CD14-positive monocyte (primary cell): ENCODE results near the gene EVX1. TPM values are rescaled to one million over a fixed set of nuclear protein-coding genes. Genes with fewer than 3 reads are reported as not detected.

ENCODE experiments used
- DNase-seq, 3 donors: peaks; one replicate each; pipeline ENCODE4 v3.0.0-alpha.2; 2011 to 2022
- H2AFZ ChIP-seq: 2 replicates; pipeline ENCODE4 v1.6.0; 2012; ENCODE audit warnings: mild to moderate bottlenecking, low read depth, low read length, inconsistent platforms; ENCODE audit not compliant: insufficient read depth, poor library complexity, severe bottlenecking
- H3K27ac ChIP-seq, 2 donors: 1 replicate in 1 of 2; 2 replicates in 1 of 2; pipeline ENCODE4 v1.5.1; 2012 to 2013; ENCODE audit warnings: low read length in 2 of 2, control low read depth in 1 of 2, inconsistent platforms in 1 of 2, low read depth in 1 of 2, mild to moderate bottlenecking in 1 of 2
- H3K27me3 ChIP-seq, 2 donors: one replicate each; pipeline versions ENCODE4 v1.6.0 to v1.6.1; 2011 to 2013; ENCODE audit warnings: low read length in 2 of 2; ENCODE audit not compliant: control insufficient read depth in 2 of 2, insufficient read depth in 2 of 2
- H3K36me3 ChIP-seq, 2 donors: replicated peaks in 1 of 2; 1 replicate in 1 of 2; 2 replicates in 1 of 2; pipeline versions ENCODE4 v1.5.1 to v1.6.1; 2012 to 2013; ENCODE audit warnings: low read length in 2 of 2, control low read depth in 1 of 2, inconsistent platforms in 1 of 2, mild to moderate bottlenecking in 1 of 2; ENCODE audit not compliant: insufficient read depth in 2 of 2, control insufficient read depth in 1 of 2
- H3K4me1 ChIP-seq, 2 donors: 1 replicate in 1 of 2; 2 replicates in 1 of 2; pipeline versions ENCODE4 v1.5.1 to v1.6.1; 2012 to 2013; ENCODE audit warnings: low read length in 2 of 2, control low read depth in 1 of 2, inconsistent platforms in 1 of 2, mild to moderate bottlenecking in 1 of 2, moderate library complexity in 1 of 2; ENCODE audit not compliant: insufficient read depth in 2 of 2, control insufficient read depth in 1 of 2
- H3K4me2 ChIP-seq: replicated peaks from 2 replicates; pipeline ENCODE3; 2012; ENCODE audit warnings: low read length, moderate library complexity, mild to moderate bottlenecking; ENCODE audit not compliant: poor library complexity, severe bottlenecking; ENCODE audit errors: extremely low read depth
- H3K4me3 ChIP-seq, 3 experiments: fragments of 200-600 bp in 1 of 3; sonication (generic) in 1 of 3; replicated peaks in 1 of 3; 1 replicate in 2 of 3; 2 replicates in 1 of 3; pipeline ENCODE4 v1.5.1; 2011 to 2013; ENCODE audit warnings: low read length in 3 of 3, mild to moderate bottlenecking in 3 of 3, control low read depth in 2 of 3, low read depth in 2 of 3, inconsistent platforms in 1 of 3, moderate library complexity in 1 of 3
- H3K79me2 ChIP-seq: 2 replicates; pipeline ENCODE4 v1.6.0; 2012; ENCODE audit warnings: mild to moderate bottlenecking, control low read depth, inconsistent platforms, low read length, moderate library complexity; ENCODE audit not compliant: insufficient read depth
- H3K9ac ChIP-seq: 2 replicates; pipeline ENCODE4 v1.6.0; 2017; ENCODE audit warnings: low read length, mild to moderate bottlenecking; ENCODE audit not compliant: insufficient read depth, poor library complexity, severe bottlenecking
- H3K9me3 ChIP-seq, 2 donors: replicated peaks in 1 of 2; 1 replicate in 1 of 2; 2 replicates in 1 of 2; pipeline versions ENCODE4 v1.5.1 to v1.6.1; 2012 to 2013; ENCODE audit warnings: low read length in 2 of 2, control low read depth in 1 of 2; ENCODE audit not compliant: control insufficient read depth in 1 of 2, insufficient read depth in 1 of 2
- H4K20me1 ChIP-seq: 2 replicates; pipeline ENCODE4 v1.6.0; 2012; ENCODE audit warnings: mild to moderate bottlenecking, low read length, control low read depth, moderate library complexity; ENCODE audit not compliant: insufficient read depth
- H3K27ac Mint-ChIP-seq, 7 donors: one replicate each; pipeline ENCODE4 v1.8.0; 2020; ENCODE audit warnings: mild to moderate bottlenecking in 7 of 7, mixed read lengths in 7 of 7, moderate library complexity in 6 of 7, inconsistent platforms in 2 of 7
- H3K27me3 Mint-ChIP-seq, 3 donors: one replicate each; pipeline ENCODE4 v1.8.0; 2021 to 2022; ENCODE audit warnings: low read depth in 3 of 3, mild to moderate bottlenecking in 3 of 3, mixed read lengths in 3 of 3, moderate library complexity in 3 of 3, inconsistent platforms in 1 of 3
- H3K36me3 Mint-ChIP-seq, 2 donors: one replicate each; pipeline ENCODE4 v1.8.0; 2020; ENCODE audit warnings: mixed read lengths in 2 of 2, inconsistent platforms in 1 of 2, mild to moderate bottlenecking in 1 of 2
- H3K4me1 Mint-ChIP-seq: one replicate; pipeline ENCODE4 v1.8.0; 2020; ENCODE audit warnings: mild to moderate bottlenecking, mixed read lengths
- H3K4me3 Mint-ChIP-seq, 2 donors: one replicate each; pipeline ENCODE4 v1.8.0; 2020; ENCODE audit warnings: mild to moderate bottlenecking in 2 of 2, mixed read lengths in 2 of 2, moderate library complexity in 1 of 2
- H3K9me3 Mint-ChIP-seq, 7 donors: one replicate each; pipeline ENCODE4 v1.8.0; 2020 to 2022; ENCODE audit warnings: mixed read lengths in 7 of 7, mild to moderate bottlenecking in 6 of 7, moderate library complexity in 6 of 7, inconsistent platforms in 2 of 7
- WGBS: methylation state at CpG from one replicate; pipeline ENCODE4 v1.1.5; 2013; ENCODE audit warnings: missing lambda C conversion rate; ENCODE audit not compliant: insufficient coverage; 5-methylcytosine and 5-hydroxymethylcytosine counted together
- intact Hi-C, 2 donors: fragments of 100-400 bp; cut with micrococcal nuclease; formaldehyde crosslinking; loops; one replicate each; pipeline versions ENCODE4 v1.15.0 to v1.15.1; 2023
- polyA plus RNA-seq, 3 donors: library from polyadenylated mRNA; depleted of rRNA in 1 of 3; unstranded in 2 of 3; stranded (reverse) in 1 of 3; fragments of 300-500 nt in 2 of 3; fragments of >200 nt in 1 of 3; fragmentation: Illumina TruSeq in 2 of 3; gene quantifications; 1 replicate in 2 of 3; 2 replicates in 1 of 3; pipeline ENCODE4 v1.2.3, GENCODE V29; 2012 to 2021
- TF ChIP-seq, protein P1 (sequence below): fragments of 200-600 bp; IDR thresholded peaks from one replicate; pipeline ENCODE4 v1.8.0; 2022; ENCODE audit warnings: antibody characterized with exemption, mild to moderate bottlenecking

The EVX1 gene
- polyA plus RNA-seq, 3 donors, result not detected

DNA sequence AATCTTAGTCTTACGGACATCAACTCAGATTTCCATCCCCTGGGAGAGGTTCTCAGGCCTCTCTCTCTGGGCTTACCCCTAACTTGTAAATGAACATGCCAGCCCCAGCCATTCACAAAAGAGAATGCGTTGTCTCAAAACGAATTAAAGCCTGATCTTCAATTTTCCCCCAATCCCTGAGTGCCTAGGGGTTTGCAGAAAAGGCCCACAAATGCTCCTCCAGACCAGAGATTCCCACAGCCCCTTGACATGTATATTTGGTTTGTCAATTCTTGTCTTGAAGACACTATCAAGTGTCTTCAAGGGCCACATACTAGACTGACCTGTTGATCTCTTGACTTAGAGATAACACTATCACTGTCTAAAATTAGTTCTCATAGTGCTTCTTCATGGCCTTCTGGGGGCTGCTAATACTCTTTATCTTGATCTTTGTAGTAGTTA, 30.8 kb upstream of the EVX1 start:
- Histone ChIP-seq H3K27ac (no peak overlapping the region), H3K9ac (no peak overlapping the region), H3K27me3 (peaks cover 99 to 100% of the 10 kb centered on the region in 2 donors), H4K20me1 (no peaks in the 10 kb centered on the region), H3K4me2 (no peak overlapping the region), H2AFZ (no peak overlapping the region), H3K4me1 (peaks cover 6 to 11% of the 10 kb centered on the region in 2 donors), H3K9me3 (peaks cover 4 to 6% of the 10 kb centered on the region in 2 donors), H3K36me3 (no peaks in the 10 kb centered on the region), H3K4me3 (no peak overlapping the region), H3K79me2 (no peaks in the 10 kb centered on the region)
- H3K9me3 Mint-ChIP-seq, result peaks cover 0 to 27% (median 5%) of the 10 kb centered on the region in 7 donors
- peaks cover 98 to 100% (median 98%) of the 10 kb centered on the region in 3 donors for H3K27me3 Mint-ChIP-seq
- intact Hi-C loops, result loop anchor here in 1 of 2 donors (10.0 kb wide), 1 partner anchor 713 kb away; no protein-coding TSS in a partner anchor
- TF ChIP-seq, protein P1, sequence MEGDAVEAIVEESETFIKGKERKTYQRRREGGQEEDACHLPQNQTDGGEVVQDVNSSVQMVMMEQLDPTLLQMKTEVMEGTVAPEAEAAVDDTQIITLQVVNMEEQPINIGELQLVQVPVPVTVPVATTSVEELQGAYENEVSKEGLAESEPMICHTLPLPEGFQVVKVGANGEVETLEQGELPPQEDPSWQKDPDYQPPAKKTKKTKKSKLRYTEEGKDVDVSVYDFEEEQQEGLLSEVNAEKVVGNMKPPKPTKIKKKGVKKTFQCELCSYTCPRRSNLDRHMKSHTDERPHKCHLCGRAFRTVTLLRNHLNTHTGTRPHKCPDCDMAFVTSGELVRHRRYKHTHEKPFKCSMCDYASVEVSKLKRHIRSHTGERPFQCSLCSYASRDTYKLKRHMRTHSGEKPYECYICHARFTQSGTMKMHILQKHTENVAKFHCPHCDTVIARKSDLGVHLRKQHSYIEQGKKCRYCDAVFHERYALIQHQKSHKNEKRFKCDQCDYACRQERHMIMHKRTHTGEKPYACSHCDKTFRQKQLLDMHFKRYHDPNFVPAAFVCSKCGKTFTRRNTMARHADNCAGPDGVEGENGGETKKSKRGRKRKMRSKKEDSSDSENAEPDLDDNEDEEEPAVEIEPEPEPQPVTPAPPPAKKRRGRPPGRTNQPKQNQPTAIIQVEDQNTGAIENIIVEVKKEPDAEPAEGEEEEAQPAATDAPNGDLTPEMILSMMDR, result no peak
- peaks cover 4 to 5% of the 10 kb centered on the region in 2 donors for H3K36me3 Mint-ChIP-seq
- DNase-seq, result no peak
- WGBS, result 20% methylated on average over 1 of the region's 3 CpGs
- peaks cover 16% of the 10 kb centered on the region for H3K4me1 Mint-ChIP-seq
- peak overlapping the region in 1 of 2 donors; percentile 89 for H3K4me3 Mint-ChIP-seq
- H3K27ac Mint-ChIP-seq, result no peak overlapping the region

DNA sequence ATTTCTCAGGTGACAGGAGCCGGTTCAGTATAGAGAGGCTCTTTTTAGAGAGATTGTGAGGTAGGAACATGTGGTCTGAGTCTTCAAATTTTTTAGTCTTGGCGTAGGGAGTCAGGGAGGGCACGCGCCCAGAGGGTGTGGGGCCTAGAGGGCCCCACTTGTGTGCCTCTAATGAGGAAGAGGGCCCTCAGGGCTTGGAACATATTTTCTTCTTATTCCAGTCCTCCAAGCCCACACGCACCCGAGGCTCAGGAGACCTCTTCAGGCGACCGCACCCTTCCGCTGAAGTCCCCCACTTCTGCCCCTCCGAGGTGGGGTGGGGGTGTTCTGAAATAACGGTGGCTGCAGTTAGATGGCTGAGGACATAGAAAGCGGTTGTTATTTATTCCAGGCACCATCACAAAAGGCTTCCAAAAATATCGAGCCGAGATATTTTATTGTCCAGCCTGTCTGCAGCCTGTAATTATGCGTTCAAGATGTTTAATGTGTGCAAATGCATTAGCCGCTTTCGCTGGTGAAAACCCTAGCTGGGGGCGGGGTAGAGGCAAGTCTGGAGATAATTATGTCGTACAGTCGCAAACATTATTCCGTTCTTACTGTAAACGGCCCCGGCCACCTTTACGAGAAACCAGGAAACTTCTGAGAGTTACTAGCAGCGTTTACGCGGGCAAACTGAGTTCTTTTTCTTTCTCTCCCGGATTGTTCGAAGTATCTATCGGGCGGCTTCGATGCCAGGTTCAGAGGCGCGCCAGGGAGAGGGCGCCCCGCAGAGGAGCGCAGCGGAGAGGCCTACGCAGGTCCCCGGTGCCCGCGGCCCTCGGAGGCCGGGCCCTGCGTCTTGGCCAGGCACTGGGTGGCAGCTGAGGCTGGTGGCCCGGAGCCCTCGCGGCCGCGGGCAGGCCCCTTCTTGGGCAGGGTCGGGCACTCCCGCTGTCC, 29.8 kb upstream of the EVX1 start:
- Histone ChIP-seq H3K27me3 (peaks cover 96 to 98% of the 10 kb centered on the region in 2 donors), H4K20me1 (no peaks in the 10 kb centered on the region), H3K4me3 (no peak overlapping the region), H3K4me2 (no peak overlapping the region), H3K27ac (no peak overlapping the region), H3K9me3 (peaks cover 4 to 6% of the 10 kb centered on the region in 2 donors), H3K9ac (no peak overlapping the region), H2AFZ (no peak overlapping the region), H3K4me1 (peaks cover 6 to 11% of the 10 kb centered on the region in 2 donors), H3K36me3 (no peaks in the 10 kb centered on the region), H3K79me2 (no peaks in the 10 kb centered on the region)
- peaks cover 14% of the 10 kb centered on the region for H3K4me1 Mint-ChIP-seq
- no peak for DNase-seq
- intact Hi-C loops, result loop anchor here in 1 of 2 donors (10.0 kb wide), 1 partner anchor 712 kb away; no protein-coding TSS in a partner anchor
- peak overlapping the region in 1 of 2 donors; percentile 89 for H3K4me3 Mint-ChIP-seq
- peaks cover 0 to 27% (median 5%) of the 10 kb centered on the region in 7 donors for H3K9me3 Mint-ChIP-seq
- H3K27ac Mint-ChIP-seq, result peak overlapping the region in 1 of 7 donors; percentile 41
- TF ChIP-seq, protein P1, result no peak
- WGBS, result 6% methylated on average over 40 of the region's 52 CpGs
- H3K36me3 Mint-ChIP-seq, result peaks cover 3 to 4% of the 10 kb centered on the region in 2 donors
- H3K27me3 Mint-ChIP-seq, result peaks cover 97 to 100% (median 98%) of the 10 kb centered on the region in 3 donors
